Esophagus muscularis mucosa (tissue), 4 donors: ENCODE measurements around the gene DIP2C. TPM values are rescaled to one million over a fixed set of nuclear protein-coding genes. Genes with fewer than 3 reads are reported as not detected.

Experiments
- DNase-seq: peaks from one replicate; pipeline ENCODE4 v3.0.0-alpha.2; 2017; ENCODE audit errors: extremely low spot score
- H3K27ac ChIP-seq, 4 donors: fragments of 200-600 bp; sonication (generic); replicated peaks in 1 of 4; 1 replicate in 3 of 4; 2 replicates in 1 of 4; pipeline ENCODE4 v1.5.1; 2016 to 2019; ENCODE audit warnings: mild to moderate bottlenecking in 1 of 4
- H3K27me3 ChIP-seq, 4 donors: fragments of 200-600 bp; sonication (generic); one replicate each; pipeline versions ENCODE4 v1.5.1 to v1.6.0; 2016 to 2019
- H3K36me3 ChIP-seq, 4 donors: fragments of 200-600 bp; sonication (generic); one replicate each; pipeline ENCODE4 v1.5.1; 2016 to 2019
- H3K4me1 ChIP-seq, 4 donors: fragments of 200-600 bp; sonication (generic); one replicate each; pipeline ENCODE4 v1.5.1; 2016 to 2019
- H3K4me3 ChIP-seq, 4 donors: fragments of 200-600 bp; sonication (generic); 1 replicate in 2 of 4; 2 replicates in 2 of 4; pipeline ENCODE4 v1.5.1; 2016 to 2019; ENCODE audit warnings: mild to moderate bottlenecking in 4 of 4, moderate library complexity in 1 of 4
- H3K9me3 ChIP-seq, 4 donors: fragments of 200-600 bp; sonication (generic); 1 replicate in 3 of 4; 2 replicates in 1 of 4; pipeline ENCODE4 v1.5.1; 2016 to 2019
- EP300 ChIP-seq: sonication (generic); formaldehyde crosslinking; IDR thresholded peaks from one replicate; pipeline ENCODE4 v1.6.1; 2017; ENCODE audit warnings: antibody characterized with exemption
- POLR2A ChIP-seq: fragments of 450-650 bp; IDR thresholded peaks from one replicate; pipeline ENCODE4 v1.6.1; 2017; ENCODE audit warnings: antibody characterized with exemption, moderate library complexity, mild to moderate bottlenecking, low read depth
- POLR2AphosphoS5 ChIP-seq, 2 donors: sonication (generic); formaldehyde crosslinking; IDR thresholded peaks; one replicate each; pipeline ENCODE4 v1.6.1; 2017; ENCODE audit warnings: antibody characterized with exemption in 2 of 2
- WGBS: methylation state at CpG from one replicate; pipeline ENCODE4 v1.1.5; 2018; 5-methylcytosine and 5-hydroxymethylcytosine counted together
- intact Hi-C: fragments of 100-400 bp; cut with DNase I; formaldehyde crosslinking; loops from one replicate; pipeline ENCODE4 v1.15.1; 2023
- total RNA-seq, 4 donors: library from RNA; depleted of rRNA; stranded (reverse); fragments of >200 nt; gene quantifications; one replicate each; pipeline versions ENCODE4 v1.1.0 to v1.2.1, GENCODE V29; 2016
- TF ChIP-seq, protein P1 (sequence below), 3 experiments: fragments of 200-600 bp in 2 of 3; fragments of 450-650 bp in 1 of 3; sonication (generic) in 2 of 3; IDR thresholded peaks; one replicate each; pipeline ENCODE4 v1.5.1; 2017 to 2019; ENCODE audit warnings: antibody characterized with exemption in 3 of 3, mild to moderate bottlenecking in 2 of 3, moderate library complexity in 1 of 3

Gene DIP2C
- total RNA-seq, 4 donors from 2014 or later: 38.6 to 66.4 (median 55.7) TPM

DNA sequence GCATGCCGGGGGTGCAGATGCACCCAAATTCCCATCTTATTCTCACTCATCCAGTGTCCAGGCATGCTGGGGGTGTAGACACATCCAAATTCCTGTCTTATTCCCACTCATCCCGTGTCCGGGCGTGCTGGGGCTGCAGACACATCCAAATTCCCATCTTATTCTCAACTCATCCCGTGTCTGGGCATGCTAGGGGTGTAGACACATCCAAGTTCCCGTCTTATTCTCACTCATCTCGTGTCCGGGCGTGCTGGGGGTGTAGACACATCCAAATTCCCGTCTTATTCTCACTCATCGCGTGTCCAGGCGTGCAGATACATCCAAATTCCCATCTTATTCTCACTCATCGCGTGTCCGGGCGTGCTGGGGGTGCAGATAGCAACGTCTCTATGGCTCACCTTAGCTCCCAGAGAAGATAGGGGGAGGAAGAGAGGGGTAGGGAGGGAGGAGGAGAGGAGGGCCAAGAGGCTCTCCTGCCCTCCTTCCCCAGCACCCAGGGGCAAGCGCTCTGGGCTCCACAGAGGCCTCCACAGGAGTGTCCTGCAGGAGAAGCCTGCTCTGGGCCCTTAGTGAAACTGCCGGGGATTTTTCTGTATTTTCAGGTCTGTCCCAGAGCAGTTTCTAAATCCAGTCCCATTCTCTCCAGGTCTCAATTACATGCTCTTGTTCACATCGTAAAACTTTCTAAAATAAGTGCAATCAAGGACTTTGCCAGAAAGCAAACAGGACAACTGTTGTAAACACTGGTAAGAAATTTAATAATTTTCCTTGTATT, 210.8 kb downstream of the DIP2C start:
- no peak for TF ChIP-seq POLR2A
- TF ChIP-seq, protein P1, sequence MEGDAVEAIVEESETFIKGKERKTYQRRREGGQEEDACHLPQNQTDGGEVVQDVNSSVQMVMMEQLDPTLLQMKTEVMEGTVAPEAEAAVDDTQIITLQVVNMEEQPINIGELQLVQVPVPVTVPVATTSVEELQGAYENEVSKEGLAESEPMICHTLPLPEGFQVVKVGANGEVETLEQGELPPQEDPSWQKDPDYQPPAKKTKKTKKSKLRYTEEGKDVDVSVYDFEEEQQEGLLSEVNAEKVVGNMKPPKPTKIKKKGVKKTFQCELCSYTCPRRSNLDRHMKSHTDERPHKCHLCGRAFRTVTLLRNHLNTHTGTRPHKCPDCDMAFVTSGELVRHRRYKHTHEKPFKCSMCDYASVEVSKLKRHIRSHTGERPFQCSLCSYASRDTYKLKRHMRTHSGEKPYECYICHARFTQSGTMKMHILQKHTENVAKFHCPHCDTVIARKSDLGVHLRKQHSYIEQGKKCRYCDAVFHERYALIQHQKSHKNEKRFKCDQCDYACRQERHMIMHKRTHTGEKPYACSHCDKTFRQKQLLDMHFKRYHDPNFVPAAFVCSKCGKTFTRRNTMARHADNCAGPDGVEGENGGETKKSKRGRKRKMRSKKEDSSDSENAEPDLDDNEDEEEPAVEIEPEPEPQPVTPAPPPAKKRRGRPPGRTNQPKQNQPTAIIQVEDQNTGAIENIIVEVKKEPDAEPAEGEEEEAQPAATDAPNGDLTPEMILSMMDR (IDR thresholded peaks at IDR 0.05): no peak
- TF ChIP-seq EP300: no peak
- TF ChIP-seq POLR2AphosphoS5 (IDR thresholded peaks at IDR 0.05): no peak
- Histone ChIP-seq H3K4me1 (peaks cover 12 to 48% (median 39%) of the 10 kb centered on the region in 4 donors), H3K27me3 (no peaks in the 10 kb centered on the region), H3K4me3 (no peak overlapping the region), H3K36me3 (peaks cover 0 to 32% (median 4%) of the 10 kb centered on the region in 4 donors), H3K27ac (no peak overlapping the region), H3K9me3 (no peaks in the 10 kb centered on the region)
- intact Hi-C loops: no loop called here
- no peak for DNase-seq
- 88% methylated on average over 21 of the region's 21 CpGs for WGBS

DNA sequence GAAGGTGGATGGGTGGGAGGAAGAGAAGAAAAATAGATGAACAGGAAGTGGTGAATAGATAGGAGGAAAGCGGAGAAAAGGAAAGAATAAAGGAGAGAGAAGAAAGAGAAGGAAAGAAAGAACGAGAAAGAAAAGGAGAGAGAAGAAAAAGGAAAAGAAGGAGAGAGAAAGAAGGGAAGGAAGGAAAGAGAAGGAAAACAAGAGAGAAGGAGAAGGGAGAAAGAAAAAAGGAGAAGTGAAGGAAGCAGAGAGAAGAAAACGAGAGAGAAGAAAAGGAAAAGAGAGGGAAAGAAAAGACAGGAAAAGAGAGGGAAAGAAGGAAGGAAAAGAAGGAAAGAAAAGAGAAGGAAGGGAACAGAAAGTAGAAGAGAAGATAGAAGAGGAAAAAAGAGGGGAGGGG, 211.8 kb downstream of the DIP2C start:
- Histone ChIP-seq H3K4me1 (peaks cover 12 to 42% (median 29%) of the 10 kb centered on the region in 4 donors), H3K27ac (no peak overlapping the region), H3K27me3 (no peaks in the 10 kb centered on the region), H3K4me3 (no peak overlapping the region), H3K36me3 (peaks cover 0 to 22% (median 8%) of the 10 kb centered on the region in 4 donors), H3K9me3 (no peaks in the 10 kb centered on the region)
- intact Hi-C loops: no loop called here
- TF ChIP-seq POLR2A: no peak
- 91% methylated on average over 3 of the region's 3 CpGs for WGBS
- no peak for DNase-seq

DNA sequence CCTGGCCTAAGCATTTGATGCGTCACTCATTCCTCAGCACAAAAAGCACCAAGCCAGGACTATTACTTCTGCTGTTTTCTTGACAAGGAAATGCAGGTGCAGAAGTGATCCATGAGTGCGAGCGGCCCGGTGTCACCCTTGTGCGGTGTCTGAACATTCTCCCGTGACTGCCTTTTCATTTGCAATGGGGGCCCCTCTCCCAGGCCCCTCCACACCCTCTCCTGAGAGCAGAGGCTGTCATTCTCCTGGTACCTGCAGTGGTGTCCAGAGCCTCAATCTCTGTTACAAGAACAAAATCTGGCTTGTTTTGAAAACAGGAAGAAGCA, 213.1 kb downstream of the DIP2C start:
- no peak for TF ChIP-seq EP300
- no peak for TF ChIP-seq POLR2A
- 96% methylated on average over 6 of the region's 6 CpGs for WGBS
- Histone ChIP-seq H3K4me3 (no peak overlapping the region), H3K9me3 (no peaks in the 10 kb centered on the region), H3K27me3 (no peaks in the 10 kb centered on the region), H3K27ac (peak overlapping the region in 3 of 4 donors; percentile 16 to 56 (median 24)), H3K36me3 (peaks cover 1 to 24% (median 16%) of the 10 kb centered on the region in 4 donors), H3K4me1 (peaks cover 9 to 32% (median 21%) of the 10 kb centered on the region in 4 donors)
- no peak for DNase-seq
- intact Hi-C loops: no loop called here

DNA sequence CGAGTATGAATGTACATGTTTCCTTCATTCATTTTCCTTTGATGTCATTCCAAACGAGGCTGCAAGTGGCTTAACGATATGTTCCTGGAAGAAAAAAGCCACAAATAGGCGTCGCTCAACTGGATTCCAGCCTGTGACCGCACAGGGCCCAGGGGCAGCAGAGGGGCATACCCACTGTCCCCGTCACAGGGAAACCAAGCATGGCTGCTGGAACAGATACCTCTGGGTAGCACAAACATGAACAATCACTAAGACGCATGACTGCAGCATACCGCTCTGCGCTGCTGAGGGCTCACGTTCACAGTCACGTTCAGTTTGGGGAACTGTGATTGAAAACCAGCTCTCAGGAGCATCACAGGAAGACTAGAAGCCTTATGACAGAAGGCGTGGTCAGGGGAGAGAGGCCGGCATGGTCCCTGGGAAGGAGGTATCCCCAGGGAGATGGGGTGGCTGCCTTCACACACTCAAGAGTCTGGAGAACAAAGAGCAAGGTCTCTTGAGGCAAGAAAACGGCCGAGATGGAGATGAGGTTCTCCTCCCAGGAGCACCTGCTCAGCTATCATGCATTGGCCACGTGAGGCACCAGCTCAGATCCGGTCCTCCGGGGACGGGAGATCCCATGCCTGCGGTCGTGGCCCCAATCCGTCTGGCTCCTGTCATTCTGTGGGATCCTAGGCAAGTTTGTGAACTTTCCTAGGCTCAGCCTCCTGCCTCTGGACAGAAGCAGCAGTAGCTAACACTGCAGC, 213.6 kb downstream of the DIP2C start:
- H3K27me3 ChIP-seq: no peaks in the 10 kb centered on the region
- no peak overlapping the region for H3K4me3 ChIP-seq
- peak overlapping the region in 3 of 4 donors; percentile 16 to 56 (median 24) for H3K27ac ChIP-seq
- H3K9me3 ChIP-seq: no peaks in the 10 kb centered on the region
- H3K36me3 ChIP-seq: peaks cover 7 to 30% (median 22%) of the 10 kb centered on the region in 4 donors
- peaks cover 4 to 26% (median 15%) of the 10 kb centered on the region in 4 donors for H3K4me1 ChIP-seq
- intact Hi-C loops: no loop called here
- no peak for DNase-seq
- TF ChIP-seq POLR2AphosphoS5 (IDR thresholded peaks at IDR 0.05) (no peak), EP300 (no peak), POLR2A (no peak)
- TF ChIP-seq, protein P1 (IDR thresholded peaks at IDR 0.05): no peak
- WGBS: 87% methylated on average over 22 of the region's 23 CpGs

DNA sequence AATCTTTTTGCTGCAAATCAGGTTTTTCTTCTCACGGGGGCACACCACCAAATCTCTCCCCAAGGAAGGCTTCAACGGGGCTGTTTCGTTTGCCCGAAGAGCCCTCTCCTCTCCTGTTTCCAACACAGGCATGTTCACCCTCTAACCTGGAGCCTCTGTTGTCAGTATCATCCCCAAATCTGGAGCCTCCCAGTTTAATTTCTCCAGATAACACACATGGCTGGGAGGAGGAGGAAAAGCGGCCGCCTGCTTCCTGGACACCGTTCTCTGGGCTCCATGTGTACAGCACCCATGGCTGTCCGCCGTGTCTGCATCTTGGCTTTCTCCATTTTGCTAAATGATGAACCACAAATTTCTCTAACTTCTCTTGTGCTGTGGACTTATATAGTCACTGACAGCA, 214.5 kb downstream of the DIP2C start:
- 92% methylated on average over 9 of the region's 9 CpGs for WGBS

More for the DNA sequence above, 214.5 kb downstream of the DIP2C start:
- TF ChIP-seq EP300: no peak
- TF ChIP-seq, protein P1 (IDR thresholded peaks at IDR 0.05): no peak
- TF ChIP-seq POLR2AphosphoS5 (IDR thresholded peaks at IDR 0.05): no peak
- no peak for TF ChIP-seq POLR2A
- H3K27me3 ChIP-seq: no peaks in the 10 kb centered on the region
- peaks cover 11 to 39% (median 31%) of the 10 kb centered on the region in 4 donors for H3K36me3 ChIP-seq
- intact Hi-C loops: no loop called here
- H3K4me1 ChIP-seq: peaks cover 0 to 17% (median 11%) of the 10 kb centered on the region in 4 donors
- DNase-seq: no peak
- no peak overlapping the region for H3K4me3 ChIP-seq
- no peaks in the 10 kb centered on the region for H3K9me3 ChIP-seq
- peak overlapping the region in 1 of 4 donors; percentile 56 for H3K27ac ChIP-seq
